HG02798 (cell line): ENCODE results near the gene TEC.
A peak's percentile ranks its signal among the peaks of the same experiment; 100 is the strongest.

ENCODE experiments used
- ATAC-seq: cut with Tn5 transposase; IDR thresholded peaks from one replicate; pipeline ENCODE4 v1.9.1; 2021; ENCODE audit warnings: mild to moderate bottlenecking; ENCODE audit not compliant: unreplicated experiment, poor library complexity

The TEC gene

GRCh38 chr4:48131736-48132135 is 137.9 kb downstream of the TEC start:
- ATAC-seq, result no peak

GRCh38 chr4:48130100-48130499 is 139.5 kb downstream of the TEC start:
- no peak for ATAC-seq

- ATAC-seq, result no peak
Measured at GRCh38 chr4:48129307-48130014, 140.2 kb downstream of the TEC start.

GRCh38 chr4:48127682-48128404 is 141.8 kb downstream of the TEC start:
- ATAC-seq, result peak; percentile 85

GRCh38 chr4:48127231-48127630 is 142.4 kb downstream of the TEC start:
- ATAC-seq, result no peak

GRCh38 chr4:48126621-48127020 is 143.0 kb downstream of the TEC start:
- ATAC-seq, result no peak

GRCh38 chr4:48124870-48125269 is 144.8 kb downstream of the TEC start:
- ATAC-seq, result no peak

- ATAC-seq, result no peak
Measured at GRCh38 chr4:48122756-48123155, 146.9 kb downstream of the TEC start.

GRCh38 chr4:48121180-48121579 is 148.5 kb downstream of the TEC start:
- no peak for ATAC-seq

GRCh38 chr4:48120132-48120531 is 149.5 kb downstream of the TEC start:
- no peak for ATAC-seq

- ATAC-seq, result no peak
Measured at GRCh38 chr4:48119646-48120045, 150.0 kb downstream of the TEC start.

GRCh38 chr4:48118081-48118480 is 151.6 kb downstream of the TEC start:
- ATAC-seq, result no peak

GRCh38 chr4:48116582-48116981 is 153.1 kb downstream of the TEC start:
- ATAC-seq, result no peak

GRCh38 chr4:48114412-48114811 is 155.2 kb downstream of the TEC start:
- no peak for ATAC-seq

- no peak for ATAC-seq
Measured at GRCh38 chr4:48112017-48112667, 157.5 kb downstream of the TEC start.

GRCh38 chr4:48110452-48110978 is 159.1 kb downstream of the TEC start:
- no peak for ATAC-seq

GRCh38 chr4:48109413-48110263 is 160.0 kb downstream of the TEC start:
- ATAC-seq, result peak; percentile 71

GRCh38 chr4:48108309-48109073 is 161.1 kb downstream of the TEC start:
- ATAC-seq, result no peak

GRCh38 chr4:48105230-48105629 is 164.4 kb downstream of the TEC start:
- ATAC-seq, result no peak
